HG02571 (cell line): ENCODE results near the gene STEEP1.
A peak's percentile ranks its signal among the peaks of the same experiment; 100 is the strongest.

Source experiments
- ATAC-seq: cut with Tn5 transposase; IDR thresholded peaks from one replicate; pipeline ENCODE4 v1.9.1; 2021; ENCODE audit warnings: mild to moderate bottlenecking, moderate library complexity; ENCODE audit not compliant: unreplicated experiment

The STEEP1 gene

GRCh38 chrX:119565107-119565663 is at the start of gene STEEP1:
Gene STEEP1, minus strand, starts transcription at chrX:119565409. Its CDS starts 54 bp downstream, at chrX:119565355.
- ATAC-seq = peak; percentile 84

GRCh38 chrX:119614776-119615175 is 49.6 kb upstream of the STEEP1 start:
- no peak for ATAC-seq

- ATAC-seq = no peak
Measured at GRCh38 chrX:119607018-119607389, 41.8 kb upstream of the STEEP1 start.

- ATAC-seq = peak; percentile 68
Measured at GRCh38 chrX:119606280-119607017, 41.2 kb upstream of the STEEP1 start, which contains the start of gene NKRF. Gene NKRF, minus strand, starts transcription at chrX:119606424.

GRCh38 chrX:119605464-119606279 is 40.5 kb upstream of the STEEP1 start:
- ATAC-seq = peak; percentile 28

- no peak for ATAC-seq
Measured at GRCh38 chrX:119604766-119605463, 39.7 kb upstream of the STEEP1 start.

GRCh38 chrX:119602701-119603255 is 37.6 kb upstream of the STEEP1 start:
- no peak for ATAC-seq

- no peak for ATAC-seq
Measured at GRCh38 chrX:119589810-119590209, 24.6 kb upstream of the STEEP1 start.

- ATAC-seq = no peak
Measured at GRCh38 chrX:119583431-119584059, 18.3 kb upstream of the STEEP1 start.

- no peak for ATAC-seq
Measured at GRCh38 chrX:119579414-119579813, 14.2 kb upstream of the STEEP1 start.

- ATAC-seq = peak; percentile 78
Measured at GRCh38 chrX:119574394-119575266, 9.4 kb upstream of the STEEP1 start, which contains the start of gene UBE2A. Gene UBE2A, plus strand, starts transcription at chrX:119574563. Its CDS starts 149 bp downstream, at chrX:119574712.

GRCh38 chrX:119573840-119574393 is 8.7 kb upstream of the STEEP1 start:
- peak; percentile 15 for ATAC-seq

GRCh38 chrX:119573222-119573621 is 8.0 kb upstream of the STEEP1 start:
- ATAC-seq = no peak

GRCh38 chrX:119570351-119570835 is 5.2 kb upstream of the STEEP1 start:
- ATAC-seq = no peak

- no peak for ATAC-seq
Measured at GRCh38 chrX:119552508-119552907, 12.7 kb downstream of the STEEP1 start.

- no peak for ATAC-seq
Measured at GRCh38 chrX:119549327-119550016, 15.7 kb downstream of the STEEP1 start.

GRCh38 chrX:119541188-119541587 is 24.0 kb downstream of the STEEP1 start:
- ATAC-seq = no peak

- ATAC-seq = no peak
Measured at GRCh38 chrX:119539872-119540271, 25.3 kb downstream of the STEEP1 start.
